NOMO-1 treated with dmso at 0.1 percent for 144 hours (cell line): ENCODE results near the gene CHDH.

Experiments used
- DNase-seq: peaks from one replicate; lab custom pipeline; 2025; ENCODE audit not compliant: unreplicated experiment; lab: John Stamatoyannopoulos, UW

CHDH gene

GRCh38 chr3:53764026-53764775 lies 82.0 kb downstream of the CHDH start:
- no peak for DNase-seq

GRCh38 chr3:53763353-53763752 lies 82.9 kb downstream of the CHDH start:
- DNase-seq = no peak
